Left ventricle myocardium inferior (tissue), 1 donor: ENCODE results near the gene CHI3L1. TPM values are rescaled to one million over a fixed set of nuclear protein-coding genes. Genes with fewer than 3 reads are reported as not detected.

Experiments
- DNase-seq: peaks from one replicate; pipeline ENCODE4 v3.0.0-alpha.2; 2020
- H3K27ac ChIP-seq: fragments of 200-600 bp; replicated peaks from 2 replicates; pipeline ENCODE4 v1.8.0; 2021
- H3K27me3 ChIP-seq: fragments of 200-600 bp; 2 replicates; pipeline ENCODE4 v1.8.0; 2021; ENCODE audit warnings: low read depth
- H3K36me3 ChIP-seq: fragments of 200-600 bp; 2 replicates; pipeline ENCODE4 v1.8.0; 2021
- H3K4me1 ChIP-seq: fragments of 200-600 bp; 2 replicates; pipeline ENCODE4 v1.8.0; 2021
- H3K4me3 ChIP-seq: fragments of 200-600 bp; 2 replicates; pipeline ENCODE4 v1.8.0; 2021; ENCODE audit warnings: mild to moderate bottlenecking, moderate library complexity
- H3K9me3 ChIP-seq: fragments of 200-600 bp; replicated peaks from 2 replicates; pipeline ENCODE4 v1.8.0; 2021
- CTCF ChIP-seq: fragments of 200-600 bp; IDR thresholded peaks from 2 replicates; pipeline ENCODE4 v1.8.0; 2021; ENCODE audit warnings: antibody characterized with exemption, mild to moderate bottlenecking, borderline replicate concordance
- intact Hi-C: fragments of 100-400 bp; cut with micrococcal nuclease; formaldehyde crosslinking; loops from one replicate; pipeline ENCODE4 v1.11.0; 2022
- total RNA-seq: library from RNA; stranded (reverse); fragmentation: NEBNext Ultra II Directional; extraction: Animal tissue kit (Norgen Biotek cat#: 25700); gene quantifications from one replicate; pipeline ENCODE4 v1.2.1, GENCODE V29; 2021
- donor health status: DM: no; HTN: yes; CAD: no; lungs with severe emphysema.

CHI3L1 gene
- total RNA-seq, 1 donor from 2014 or later = not detected

GRCh38 chr1:203144661-203145060 is 41.8 kb downstream of the CHI3L1 start:
- Histone ChIP-seq H3K9me3 (no peaks in the 10 kb centered on the region), H3K27me3 (no peaks in the 10 kb centered on the region), H3K4me3 (no peak overlapping the region), H3K4me1 (peaks cover 25% of the 10 kb centered on the region), H3K27ac (no peak overlapping the region), H3K36me3 (no peaks in the 10 kb centered on the region)
- intact Hi-C loops = no loop called here
- no peak for TF ChIP-seq CTCF
- DNase-seq = no peak

GRCh38 chr1:203143641-203144040 is 42.9 kb downstream of the CHI3L1 start:
- H3K4me1 ChIP-seq = peaks cover 27% of the 10 kb centered on the region
- no peak for DNase-seq
- H3K27ac ChIP-seq = no peak overlapping the region
- no peak overlapping the region for H3K4me3 ChIP-seq
- H3K36me3 ChIP-seq = no peaks in the 10 kb centered on the region
- intact Hi-C loops = no loop called here
- TF ChIP-seq CTCF = no peak
- H3K9me3 ChIP-seq = no peaks in the 10 kb centered on the region
- no peaks in the 10 kb centered on the region for H3K27me3 ChIP-seq

- H3K27me3 ChIP-seq = no peaks in the 10 kb centered on the region
- no peaks in the 10 kb centered on the region for H3K9me3 ChIP-seq
- H3K4me3 ChIP-seq = no peak overlapping the region
- no peak for DNase-seq
- intact Hi-C loops = no loop called here
- no peak for TF ChIP-seq CTCF
- peaks cover 27% of the 10 kb centered on the region for H3K4me1 ChIP-seq
- no peak overlapping the region for H3K27ac ChIP-seq
- H3K36me3 ChIP-seq = no peaks in the 10 kb centered on the region
These were observed 43.7 kb downstream of the CHI3L1 start for GRCh38 chr1:203142684-203143408.

GRCh38 chr1:203142124-203142523 is 44.4 kb downstream of the CHI3L1 start:
- no peak overlapping the region for H3K4me3 ChIP-seq
- no peak for DNase-seq
- intact Hi-C loops = no loop called here
- H3K4me1 ChIP-seq = peaks cover 27% of the 10 kb centered on the region
- H3K9me3 ChIP-seq = no peaks in the 10 kb centered on the region
- no peaks in the 10 kb centered on the region for H3K36me3 ChIP-seq
- TF ChIP-seq CTCF = no peak
- H3K27me3 ChIP-seq = no peaks in the 10 kb centered on the region
- no peak overlapping the region for H3K27ac ChIP-seq

GRCh38 chr1:203140743-203141520 is 45.6 kb downstream of the CHI3L1 start:
- Histone ChIP-seq H3K4me1 (peaks cover 27% of the 10 kb centered on the region), H3K9me3 (no peaks in the 10 kb centered on the region), H3K27ac (no peak overlapping the region), H3K36me3 (no peaks in the 10 kb centered on the region), H3K4me3 (no peak overlapping the region), H3K27me3 (no peaks in the 10 kb centered on the region)
- no peak for TF ChIP-seq CTCF
- intact Hi-C loops = no loop called here
- DNase-seq = no peak
